Left ventricle myocardium superior (tissue), 1 donor: ENCODE measurements around the gene MYL5. TPM values are rescaled to one million over a fixed set of nuclear protein-coding genes. Genes with fewer than 3 reads are reported as not detected.

ENCODE experiments used
- ATAC-seq: fragments of 200-7000 bp; cut with Tn5 transposase; one replicate; pipeline ENCODE4 v1.9.1; 2020; ENCODE audit warnings: mild to moderate bottlenecking, moderate library complexity
- DNase-seq: peaks from one replicate; pipeline ENCODE4 v3.0.0-alpha.2; 2020
- intact Hi-C: fragments of 100-400 bp; cut with micrococcal nuclease; formaldehyde crosslinking; loops from one replicate; pipeline ENCODE4 v1.11.0; 2022
- total RNA-seq: library from RNA; stranded (reverse); fragmentation: NEBNext Ultra II Directional; extraction: Animal tissue kit (Norgen Biotek cat#: 25700); gene quantifications from one replicate; pipeline ENCODE4 v1.2.1, GENCODE V29; 2021
- donor health status: DM: no; HTN: yes; CAD: no; lungs with severe emphysema.

MYL5 gene
- total RNA-seq, 1 donor from 2014 or later: 2.7 TPM

DNA sequence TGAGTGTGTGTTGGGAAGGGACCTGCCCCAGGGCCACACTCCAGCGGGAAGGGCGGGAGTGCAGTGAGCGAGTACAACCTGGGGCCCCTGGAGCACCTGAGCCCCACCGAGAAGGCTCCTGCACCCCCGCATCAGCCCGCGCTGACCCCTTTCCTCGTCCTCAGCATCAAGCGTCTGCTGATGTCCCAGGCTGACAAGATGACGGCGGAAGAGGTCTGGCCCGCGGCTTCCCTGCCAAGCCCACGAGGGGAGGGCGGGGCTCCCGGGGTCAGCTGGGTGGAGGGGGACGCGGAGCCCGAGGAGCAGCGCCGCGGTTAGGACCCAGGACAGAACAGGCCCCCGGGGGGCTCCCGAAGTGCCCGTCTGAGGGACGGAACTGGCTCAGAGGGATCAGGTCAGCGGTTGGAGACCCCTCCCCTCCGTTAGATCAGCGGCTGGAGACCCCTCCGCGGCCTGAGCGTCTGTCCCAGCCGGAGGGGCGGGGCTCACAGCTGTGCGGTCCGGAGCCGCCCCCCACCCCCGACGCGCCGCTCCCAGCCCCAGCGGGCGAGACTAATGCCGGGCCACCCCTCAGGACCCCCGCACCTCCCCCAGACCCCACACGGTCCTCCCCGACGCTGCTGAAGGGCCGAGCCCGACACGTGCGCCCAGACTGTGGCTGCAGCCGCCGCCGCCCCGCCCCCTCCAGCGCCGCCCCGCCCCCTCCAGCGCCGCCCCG, 6.7 kb downstream of the MYL5 start:
- DNase-seq (peak; percentile 86), ATAC-seq (peak; percentile 60)
- intact Hi-C loops: no loop called here

DNA sequence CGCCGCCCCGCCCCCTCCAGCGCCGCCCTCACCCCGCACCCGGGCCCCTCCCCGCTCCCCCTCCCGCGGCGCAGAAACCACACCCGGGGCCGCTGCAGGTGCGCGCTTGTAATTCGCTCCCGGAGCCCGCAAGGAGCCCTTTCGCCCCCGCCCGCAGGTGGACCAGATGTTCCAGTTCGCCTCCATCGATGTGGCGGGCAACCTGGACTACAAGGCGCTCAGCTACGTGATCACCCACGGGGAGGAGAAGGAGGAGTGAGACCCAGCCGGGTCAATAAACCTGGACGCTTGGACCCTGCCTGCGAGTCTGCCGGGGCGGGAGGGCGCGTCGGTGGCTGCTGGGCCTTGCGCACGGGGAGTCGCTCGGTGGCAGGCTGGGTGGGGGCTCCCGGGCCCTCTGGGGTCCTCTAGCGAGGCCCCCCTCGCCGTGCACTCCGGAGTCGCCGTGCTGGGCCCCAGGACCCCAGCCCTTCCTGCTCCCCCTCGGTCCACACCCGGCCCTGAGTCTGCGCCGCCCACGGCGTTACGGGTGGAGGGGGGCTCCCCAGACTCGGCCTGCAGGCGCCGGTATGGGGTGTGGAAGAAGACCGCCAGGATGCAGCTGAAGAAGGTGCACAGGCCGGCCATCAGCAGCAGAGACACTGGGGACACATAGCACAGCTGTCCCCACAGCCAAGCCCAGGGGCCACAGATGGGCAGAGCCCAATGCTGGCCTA, 7.6 kb downstream of the MYL5 start:
- peak; percentile 59 for DNase-seq
- intact Hi-C loops: no loop called here
- no peak for ATAC-seq

DNA sequence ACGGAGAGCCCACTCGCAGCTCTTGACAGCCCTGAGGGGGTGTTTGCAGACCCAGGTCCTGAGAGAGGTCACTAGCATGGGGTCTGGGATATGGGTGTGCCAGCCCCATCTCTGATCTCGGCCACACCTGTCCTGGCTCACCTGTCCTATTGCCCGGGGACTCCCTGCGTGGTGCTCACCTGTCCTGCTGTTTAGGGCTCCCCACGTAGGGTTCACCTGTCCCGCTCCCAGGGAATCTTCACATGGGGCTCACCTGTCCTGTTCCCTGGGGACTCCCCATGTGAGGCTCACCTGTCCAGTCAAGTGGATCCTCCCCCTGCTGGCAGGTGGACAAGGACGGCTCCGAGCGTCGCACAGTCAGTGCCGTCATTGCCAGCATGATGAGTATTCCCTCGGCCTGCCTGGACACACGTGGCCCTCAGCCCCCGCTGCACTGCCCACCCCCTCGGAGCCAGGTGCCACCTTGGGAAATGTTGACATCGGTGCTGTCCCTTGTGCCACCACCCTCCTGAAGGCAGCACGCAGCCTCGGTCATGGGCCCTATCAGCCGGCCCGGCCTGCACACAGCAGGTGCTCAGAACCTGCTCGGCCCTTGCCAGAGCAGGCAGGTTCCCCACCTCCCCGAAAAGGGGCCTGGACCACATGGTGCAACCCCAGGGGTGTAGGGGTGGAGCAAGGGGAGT, 8.3 kb downstream of the MYL5 start:
- DNase-seq (peak; percentile 28), ATAC-seq (no peak)
- intact Hi-C loops: no loop called here

DNA sequence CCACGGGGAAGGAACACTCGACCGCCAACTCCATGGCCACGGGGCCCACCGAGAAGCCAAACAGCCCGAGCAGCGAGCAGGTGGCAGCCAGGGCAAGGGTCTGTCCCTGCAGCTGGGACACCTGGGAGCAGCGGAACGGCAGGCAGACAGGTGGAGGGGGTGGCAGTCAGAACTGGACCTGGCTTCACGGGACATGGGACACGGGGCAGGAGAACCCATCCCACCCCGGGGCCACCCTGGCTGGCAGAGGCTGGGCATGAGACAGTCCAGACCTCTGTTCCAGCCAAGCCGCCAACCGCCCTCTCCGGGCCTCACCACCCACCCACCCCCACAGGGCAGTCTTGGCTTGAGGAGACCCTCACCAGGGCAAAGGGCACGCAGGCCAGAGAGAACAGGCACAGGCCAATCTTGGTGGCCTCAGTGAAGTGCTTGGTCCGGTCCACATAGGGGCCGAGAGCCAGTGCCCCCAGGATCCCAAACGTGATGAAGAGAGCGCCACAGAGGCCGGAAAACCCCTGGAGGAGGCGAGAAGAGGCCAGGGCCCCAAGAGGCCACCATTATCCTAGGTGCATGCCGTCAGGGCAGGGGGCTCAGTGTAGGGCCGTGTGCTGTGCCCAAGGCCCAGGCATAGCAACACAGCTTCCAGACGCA, 9.0 kb downstream of the MYL5 start:
- peak; percentile 27 for DNase-seq
- no peak for ATAC-seq
- intact Hi-C loops: no loop called here

DNA sequence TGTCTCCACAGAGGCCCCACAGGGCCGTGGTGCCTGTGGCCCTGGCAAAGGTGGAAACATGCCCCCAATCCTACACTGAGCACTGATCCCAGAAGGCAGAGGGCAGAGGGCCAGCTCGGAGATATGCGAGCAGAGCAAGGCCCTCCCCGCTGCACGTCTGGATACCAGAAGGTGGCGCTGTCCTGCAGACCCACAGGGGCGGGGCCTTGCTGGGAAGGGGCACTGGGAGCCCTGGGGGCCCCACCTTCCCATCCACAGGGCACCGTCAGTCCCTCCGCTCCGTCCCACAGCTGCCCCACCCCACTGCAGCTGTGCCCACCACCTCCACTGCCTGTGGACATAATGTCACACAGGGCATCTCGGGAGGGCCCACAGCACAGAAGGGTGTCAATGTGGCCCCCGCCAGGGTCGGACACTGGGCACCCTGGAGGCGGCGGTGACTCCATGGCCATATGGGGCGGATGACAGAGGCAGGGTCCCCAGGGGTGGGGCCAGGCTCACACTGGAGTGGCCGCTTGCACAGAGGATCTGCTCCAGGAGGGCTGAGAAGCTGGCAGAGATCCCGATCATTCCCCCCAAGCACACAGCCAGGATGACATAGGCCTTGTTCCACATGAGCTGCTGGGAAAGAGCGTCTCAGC, 9.8 kb downstream of the MYL5 start:
- peak; percentile 85 for DNase-seq
- intact Hi-C loops: no loop called here
- peak; percentile 31 for ATAC-seq

DNA sequence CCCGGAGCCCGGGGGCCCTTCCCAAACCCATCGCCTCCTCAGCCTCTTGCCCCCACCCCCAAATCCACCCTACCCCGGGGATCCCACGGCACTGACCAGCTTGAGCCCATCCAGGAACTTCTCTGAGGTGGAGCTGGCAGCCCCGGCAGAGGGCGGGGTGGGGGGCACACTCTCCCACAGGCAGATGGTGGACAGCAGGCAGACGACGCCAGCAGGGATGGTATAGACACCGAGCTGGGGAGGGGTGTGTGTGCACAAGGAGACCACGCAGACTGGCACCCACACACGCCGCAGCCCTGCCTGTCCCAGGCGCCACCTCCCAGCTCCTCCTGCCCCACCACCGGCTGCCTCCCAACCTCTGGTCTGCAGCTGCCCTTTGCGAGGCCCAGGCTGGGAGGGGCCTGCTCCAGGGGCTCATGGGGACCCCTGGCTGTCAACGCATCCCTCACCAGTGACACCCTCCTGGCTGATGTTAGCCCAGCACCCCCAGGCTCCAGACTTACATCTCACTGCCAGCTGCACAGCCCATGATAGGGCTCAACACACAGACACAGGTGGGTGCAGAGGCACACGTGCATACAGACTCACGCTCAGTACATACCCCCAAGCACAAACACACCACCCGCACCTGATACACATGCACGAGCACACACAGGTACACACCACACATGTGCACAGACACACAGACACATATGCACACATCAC, 10.4 kb downstream of the MYL5 start:
- intact Hi-C loops: no loop called here
- peak; percentile 32 for DNase-seq
- no peak for ATAC-seq

DNA sequence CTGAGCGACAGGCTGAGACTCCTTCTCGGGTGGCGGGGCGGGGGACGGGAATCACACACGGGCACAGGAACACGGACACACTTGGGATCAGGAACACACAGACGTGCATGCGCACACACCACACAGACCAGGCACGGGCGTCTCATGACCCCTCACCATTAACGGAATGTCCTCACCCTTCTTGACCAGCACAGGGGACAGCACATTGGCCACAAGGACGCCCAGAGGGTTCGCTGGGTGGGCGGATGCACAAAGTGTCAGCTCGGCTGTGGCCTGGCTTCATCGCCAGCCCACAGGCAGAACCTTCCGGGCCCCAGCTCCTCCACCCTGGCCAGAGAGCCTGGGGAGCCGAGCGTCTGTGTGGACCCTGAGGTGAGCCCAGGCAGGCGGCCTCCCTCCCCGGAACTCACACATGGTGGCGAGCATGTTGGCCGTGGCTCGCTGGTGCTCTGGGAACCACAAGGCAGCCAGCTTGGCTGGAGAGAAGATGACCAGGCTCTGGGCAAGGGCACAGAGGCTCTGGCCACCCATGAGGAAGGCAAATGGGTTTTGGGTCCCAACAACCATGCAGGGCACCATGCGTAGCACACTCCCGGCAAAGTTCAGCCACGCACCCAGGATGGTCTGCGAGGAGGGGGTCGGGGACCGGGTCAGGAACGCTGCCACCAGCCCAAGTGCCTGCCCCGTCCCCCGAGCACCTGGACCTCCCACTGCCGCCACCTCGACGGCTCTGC, 11.5 kb downstream of the MYL5 start:
- intact Hi-C loops: no loop called here
- DNase-seq (peak; percentile 34), ATAC-seq (no peak)

DNA sequence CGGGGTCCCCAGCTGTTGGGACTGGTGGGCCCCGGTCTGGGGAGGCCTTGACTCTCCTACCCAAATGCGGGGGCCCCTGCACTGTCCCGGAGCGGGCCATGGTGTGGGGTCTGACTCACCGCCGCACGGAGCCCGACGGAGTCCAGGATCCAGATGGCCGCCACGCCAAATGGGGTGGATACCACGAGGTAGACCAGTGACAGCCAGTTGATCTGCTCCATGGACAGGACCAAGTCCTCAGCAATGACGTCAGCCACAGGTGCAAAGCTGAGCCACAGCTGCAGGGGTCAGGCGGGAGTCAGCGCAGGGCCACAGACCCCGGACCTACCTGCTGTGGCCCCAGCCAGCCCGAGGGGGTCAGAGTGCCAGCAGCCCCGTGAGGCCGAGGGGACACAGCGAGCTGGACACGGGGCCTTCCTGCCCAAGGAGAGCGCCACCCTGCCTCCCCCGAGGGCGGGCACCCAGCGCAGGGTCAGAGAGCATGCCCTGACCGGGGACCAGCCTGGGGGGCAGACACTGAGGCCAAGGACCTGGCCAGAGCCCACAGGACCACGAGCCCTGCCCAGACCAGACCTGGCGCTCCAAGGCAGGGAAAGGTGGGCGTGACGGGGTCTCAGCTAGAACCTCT, 12.2 kb downstream of the MYL5 start:
- intact Hi-C loops: no loop called here
- ATAC-seq: no peak
- peak; percentile 39 for DNase-seq

DNA sequence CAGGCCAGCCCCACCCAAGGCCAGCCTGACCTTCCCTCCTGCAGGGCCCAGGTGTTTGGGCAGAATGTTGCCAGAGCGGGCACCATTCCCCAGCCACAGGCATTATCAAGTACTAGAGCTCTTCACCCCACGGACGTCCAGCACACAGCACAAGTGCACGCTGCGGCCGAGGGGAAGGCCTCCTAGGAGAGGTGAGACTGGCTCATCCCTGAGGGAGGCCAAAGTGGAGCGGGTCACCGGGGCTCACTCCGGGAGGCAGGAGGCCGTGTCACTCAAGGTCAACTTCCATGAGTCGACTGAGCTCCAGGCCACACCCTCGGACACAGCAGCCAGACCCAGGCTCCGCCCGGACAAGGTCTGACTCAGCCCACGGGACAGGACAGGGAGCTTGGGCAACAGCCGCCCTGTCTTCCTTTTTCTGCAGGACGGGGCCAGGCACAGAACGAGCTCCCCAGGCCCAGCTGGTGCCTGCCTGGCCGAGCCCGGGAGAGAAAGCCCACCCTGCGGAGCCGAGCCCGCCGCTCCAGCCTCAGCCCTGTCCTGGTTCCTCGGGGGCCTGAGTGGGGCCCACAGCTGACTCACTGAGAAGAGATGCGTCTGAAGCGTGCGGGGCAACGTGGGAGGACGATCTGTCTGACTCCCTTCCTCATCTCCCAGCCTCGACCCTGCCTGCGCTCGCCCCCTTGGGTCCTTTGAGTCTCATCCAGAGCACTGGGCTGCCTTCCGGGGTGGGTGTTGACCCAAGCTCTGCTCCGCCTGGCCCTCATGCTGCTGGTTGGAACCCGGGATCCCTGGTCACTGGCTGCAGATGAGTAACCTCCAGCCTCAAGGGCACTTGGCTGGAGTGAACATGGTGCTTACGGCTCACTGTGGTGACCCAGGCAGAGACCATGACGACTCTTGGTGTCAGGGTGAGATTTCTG, 13.0 kb downstream of the MYL5 start:
- intact Hi-C loops: no loop called here

DNA sequence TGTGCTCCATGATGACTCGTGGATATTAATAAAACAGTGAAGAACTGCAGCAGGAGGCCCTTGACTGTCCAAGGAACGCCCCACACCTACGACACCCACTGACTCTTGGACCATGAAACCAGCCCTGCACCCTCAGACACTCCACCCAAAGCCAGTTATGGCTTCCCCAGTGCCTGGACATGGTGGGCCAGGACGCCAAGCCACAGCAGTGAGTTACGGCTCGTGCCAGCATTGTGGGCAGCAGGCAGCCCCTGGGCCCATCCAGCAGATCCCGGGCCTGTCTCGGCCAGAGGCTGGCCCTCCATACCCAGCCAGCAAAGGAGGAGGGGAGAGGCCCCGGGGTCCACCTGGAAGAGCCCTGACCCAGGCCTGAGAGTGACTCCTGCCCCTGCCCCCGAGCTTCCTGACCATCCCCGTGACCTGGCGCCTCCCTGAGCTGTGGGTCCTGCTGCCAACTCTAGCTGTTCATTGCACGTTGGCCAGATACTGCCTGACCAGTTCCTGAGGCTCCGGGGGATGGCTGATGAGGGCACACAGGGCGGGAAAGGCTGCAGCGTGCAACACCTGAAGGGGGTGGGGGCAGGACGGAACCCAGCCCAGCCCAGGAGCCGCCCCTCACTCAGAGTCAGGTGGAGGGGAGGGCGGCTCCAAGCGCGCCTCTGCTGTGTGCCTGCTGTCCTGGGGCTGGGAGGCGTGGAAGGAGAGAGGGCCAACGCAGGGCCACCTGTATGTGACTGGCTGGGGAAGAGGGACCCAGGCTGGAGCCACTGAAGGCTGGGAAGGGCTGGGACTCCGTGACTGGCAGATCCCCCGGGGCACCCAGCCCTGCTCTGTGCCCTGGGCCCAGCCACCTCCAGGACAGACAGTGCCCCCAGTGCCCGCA, 13.9 kb downstream of the MYL5 start:
- ATAC-seq (peak; percentile 7), DNase-seq (peak; percentile 41)
- intact Hi-C loops: no loop called here

More for the DNA sequence above, 13.0 kb downstream of the MYL5 start:
- ATAC-seq (peak; percentile 85), DNase-seq (peak; percentile 94)

DNA sequence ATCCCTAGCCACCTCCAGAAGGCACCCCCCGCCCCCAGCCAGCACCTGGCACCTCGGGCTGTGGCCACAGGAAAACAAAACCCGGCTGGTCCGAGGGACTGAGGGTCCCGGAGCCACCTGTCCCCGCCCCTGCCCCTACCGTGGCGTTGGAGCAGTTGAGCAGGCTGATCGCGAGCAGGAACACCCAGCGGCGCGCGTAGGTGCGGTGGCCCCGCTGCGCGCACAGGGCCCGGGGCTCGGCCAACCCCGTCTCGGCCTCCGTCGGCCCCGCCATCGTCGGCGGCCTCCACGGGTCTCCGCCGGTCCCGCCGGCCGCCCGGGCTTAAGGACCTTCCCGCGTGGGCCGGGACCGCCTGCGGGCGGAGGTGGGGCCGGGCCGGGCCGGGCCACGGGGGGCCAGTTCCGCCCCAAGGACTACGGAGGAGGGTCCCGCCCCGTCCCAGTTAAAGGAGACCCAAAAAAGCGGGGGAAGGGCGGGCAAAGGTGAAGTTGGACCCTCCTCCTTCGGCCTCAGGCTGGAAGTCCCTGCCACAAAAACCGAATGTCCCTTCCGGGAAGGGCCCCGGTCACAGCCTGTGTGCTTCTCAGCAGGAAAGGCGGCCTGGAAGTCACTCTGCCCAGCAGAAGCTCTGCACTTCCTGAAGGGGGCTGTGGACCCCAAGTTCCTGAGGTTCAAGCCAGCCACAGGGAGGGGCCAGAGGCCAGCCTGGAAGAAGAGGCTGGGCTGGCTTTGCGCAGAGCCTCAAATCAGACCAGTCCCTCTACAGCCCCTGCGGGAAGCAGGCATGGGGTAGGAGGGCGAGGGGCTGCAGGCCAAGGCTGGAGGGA, 14.7 kb downstream of the MYL5 start, which contains the start of gene SLC49A3:
Gene SLC49A3, minus strand, starts transcription at position 298 of the 828 bp plus-strand sequence. Its CDS starts 24 bp downstream, at position 274.
- peak; percentile 51 for ATAC-seq
- DNase-seq: peak; percentile 62
- intact Hi-C loops: no loop called here

DNA sequence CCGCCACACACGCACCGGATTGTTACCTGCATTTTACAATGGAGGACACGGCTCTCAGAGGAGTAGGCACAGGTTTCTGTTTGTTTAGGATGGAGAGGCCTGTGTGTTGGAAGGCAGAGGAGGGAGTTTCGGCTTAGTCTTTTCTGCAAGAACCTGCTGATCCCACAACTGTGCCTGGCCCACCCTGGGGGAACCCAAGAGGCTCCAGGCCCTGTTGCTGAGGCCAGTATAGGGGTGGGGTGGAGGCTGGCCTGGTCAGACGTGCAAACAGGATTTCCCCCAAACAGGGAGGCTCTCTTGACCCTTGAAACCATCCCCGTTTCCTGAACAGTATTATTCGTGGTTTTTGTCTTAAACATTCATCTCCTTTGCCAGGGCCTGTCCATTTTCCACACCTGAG, 15.4 kb downstream of the MYL5 start:
- intact Hi-C loops: no loop called here
- DNase-seq: no peak
- no peak for ATAC-seq

DNA sequence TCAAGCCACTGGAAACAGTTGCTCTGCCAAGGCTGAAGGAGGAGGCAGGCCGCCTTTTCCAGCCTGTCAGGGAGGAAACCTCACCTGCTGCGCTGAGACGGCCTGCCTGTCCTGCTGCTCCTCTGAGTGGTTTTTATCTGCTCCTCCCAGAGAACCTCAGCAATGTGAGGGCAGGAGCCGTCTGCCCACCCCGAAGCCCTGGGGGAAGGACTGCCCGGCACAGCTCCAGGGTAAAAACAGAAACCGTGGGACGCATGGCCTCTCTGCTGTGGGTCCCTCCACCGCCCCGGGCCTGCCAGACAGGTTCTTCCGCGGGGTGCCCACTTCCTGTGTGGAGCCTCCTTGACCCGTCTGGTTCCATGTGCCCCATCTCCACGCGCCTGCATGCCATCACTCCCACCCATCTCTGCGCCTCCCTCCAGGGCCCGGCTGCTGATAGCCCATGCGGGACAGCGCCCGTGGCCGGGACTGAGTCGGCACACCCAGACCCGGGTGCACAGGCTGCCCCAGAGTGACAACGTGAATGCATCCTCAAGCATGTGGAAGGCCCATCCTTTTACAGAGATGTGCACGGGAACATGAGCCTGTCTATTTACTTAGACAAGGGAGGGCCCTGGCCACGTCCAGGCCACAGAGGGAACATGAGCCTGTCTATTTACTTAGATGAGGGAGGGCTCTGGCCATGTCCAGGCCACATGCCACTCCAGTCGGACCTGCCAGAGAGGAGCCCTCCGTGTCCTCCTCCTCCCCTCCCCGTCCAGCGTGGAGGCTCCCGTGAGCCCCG, 18.6 kb downstream of the MYL5 start:
- DNase-seq (peak; percentile 23), ATAC-seq (no peak)
- intact Hi-C loops: no loop called here
